ENCODE results near the gene RAD51B. TPM values are rescaled to one million over a fixed set of nuclear protein-coding genes. Genes with fewer than 3 reads are reported as not detected.

Gene RAD51B
- total and polyA plus RNA-seq, 2 of the 13 experiments (the other 11 are each of a cell fraction or from before 2014, with no cell fraction given), result 7.0 to 9.5 TPM

- no peaks in the 10 kb centered on the region for H4K20me1 ChIP-seq (ENCODE audit: insufficient read depth, low read length)
- BruUV-seq (replicated peaks), result no TSS peak
- WGBS (ENCODE audit: low lambda C conversion rate), result 92% methylated on average over 5 of the region's 5 CpGs
- intact Hi-C loops (cut with micrococcal nuclease; ENCODE audit: unreplicated experiment), result no loop called here
- POLR2A ChIA-PET, result no interaction called here
- no peak for FAIRE-seq
- H3K4me2 ChIP-seq (ENCODE audit: low read depth, low read length), result no peak overlapping the region
- TF ChIP-seq, protein P1, sequence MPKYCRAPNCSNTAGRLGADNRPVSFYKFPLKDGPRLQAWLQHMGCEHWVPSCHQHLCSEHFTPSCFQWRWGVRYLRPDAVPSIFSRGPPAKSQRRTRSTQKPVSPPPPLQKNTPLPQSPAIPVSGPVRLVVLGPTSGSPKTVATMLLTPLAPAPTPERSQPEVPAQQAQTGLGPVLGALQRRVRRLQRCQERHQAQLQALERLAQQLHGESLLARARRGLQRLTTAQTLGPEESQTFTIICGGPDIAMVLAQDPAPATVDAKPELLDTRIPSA (CRISPR knock-in tag; IDR thresholded peaks at IDR 0.05; ENCODE audit: borderline replicate concordance), result no peak
- TF ChIP-seq NR2F1 (CRISPR knock-in tag; IDR thresholded peaks at IDR 0.05) (no peak), POLR2AphosphoS5 (IDR thresholded peaks at IDR 0.05; ENCODE audit: low read depth, low read length) (no peak), ZNF562 (CRISPR knock-in tag; IDR thresholded peaks at IDR 0.05; ENCODE audit: borderline replicate concordance) (no peak), TAF15 (IDR thresholded peaks at IDR 0.05; ENCODE audit: low read depth, low read length, poor library complexity, severe bottlenecking) (no peak), SAFB2 (CRISPR knock-in tag; IDR thresholded peaks at IDR 0.05; ENCODE audit: borderline replicate concordance, low read depth) (no peak), FOXO1 (CRISPR knock-in tag; IDR thresholded peaks at IDR 0.05) (no peak), ZNF841 (CRISPR knock-in tag; IDR thresholded peaks at IDR 0.05; ENCODE audit: borderline replicate concordance) (no peak)
- TF ChIP-seq, protein P2, sequence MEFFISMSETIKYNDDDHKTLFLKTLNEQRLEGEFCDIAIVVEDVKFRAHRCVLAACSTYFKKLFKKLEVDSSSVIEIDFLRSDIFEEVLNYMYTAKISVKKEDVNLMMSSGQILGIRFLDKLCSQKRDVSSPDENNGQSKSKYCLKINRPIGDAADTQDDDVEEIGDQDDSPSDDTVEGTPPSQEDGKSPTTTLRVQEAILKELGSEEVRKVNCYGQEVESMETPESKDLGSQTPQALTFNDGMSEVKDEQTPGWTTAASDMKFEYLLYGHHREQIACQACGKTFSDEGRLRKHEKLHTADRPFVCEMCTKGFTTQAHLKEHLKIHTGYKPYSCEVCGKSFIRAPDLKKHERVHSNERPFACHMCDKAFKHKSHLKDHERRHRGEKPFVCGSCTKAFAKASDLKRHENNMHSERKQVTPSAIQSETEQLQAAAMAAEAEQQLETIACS (CRISPR knock-in tag; IDR thresholded peaks at IDR 0.05), result no peak
- CTCF ChIA-PET (ENCODE audit: low intra/inter-chr PET ratio, low total read pairs), result no interaction called here
- H3K9ac ChIP-seq (ENCODE audit: insufficient read depth, low read depth, low read length), result no peak overlapping the region
- no peak overlapping the region for H3K4me3 ChIP-seq (replicated peaks in 1 of 3; ENCODE audit: insufficient read depth in 1 of 3, low read depth in 2 of 3, low read length in 3 of 3)
- in situ Hi-C loops (cut with HindIII; ENCODE audit: extremely low pct_ligation_motif_present, low pct_unique_long_range_greater_than_20kb), result no loop called here
- DNase-seq (ENCODE audit: low spot score), result no peak
- H3K36me3 ChIP-seq (replicated peaks in 1 of 2; ENCODE audit: control insufficient read depth in 1 of 2, insufficient read depth in 2 of 2, low read length in 2 of 2), result no peaks in the 10 kb centered on the region
- no peak overlapping the region for H2AFZ ChIP-seq (ENCODE audit: low read length)
- no peaks in the 10 kb centered on the region for H3K27me3 ChIP-seq (ENCODE audit: control insufficient read depth in 1 of 2, insufficient read depth in 2 of 2, low read length in 2 of 2)
- peaks cover 29% of the 10 kb centered on the region for H3K4me1 ChIP-seq (ENCODE audit: insufficient read depth, low read length)
- no peak overlapping the region for H3K27ac ChIP-seq (ENCODE audit: extremely low read length, insufficient read depth, low read length)
- no peaks in the 10 kb centered on the region for H3K79me2 ChIP-seq (ENCODE audit: insufficient read depth, low read length)
- ATAC-seq, result no peak
- no peaks in the 10 kb centered on the region for H3K9me3 ChIP-seq (ENCODE audit: low read length)
These were observed 261.9 kb downstream of the RAD51B start for GRCh38 chr14:68081489-68081888.

Measured in HepG2 (cell line).